ENCODE data around the gene RNPEPL1.

The RNPEPL1 gene

GRCh38 chr2:240605867-240606743 is 37.8 kb downstream of the RNPEPL1 start:
- H3K27me3 ChIP-seq (ENCODE audit: low read length): no peaks in the 10 kb centered on the region
- H3K36me3 ChIP-seq (ENCODE audit: low read length): no peaks in the 10 kb centered on the region
- no peaks in the 10 kb centered on the region for H3K79me2 ChIP-seq (ENCODE audit: insufficient read depth, low read length)
- no peaks in the 10 kb centered on the region for H3F3A ChIP-seq (ENCODE audit: insufficient read depth)
- H2AFZ ChIP-seq (ENCODE audit: low read depth, low read length, severe bottlenecking): no peak overlapping the region
- no peaks in the 10 kb centered on the region for H3K9me2 ChIP-seq (replicated peaks; ENCODE audit: insufficient read depth, low read length)
- H3K9me3 ChIP-seq (ENCODE audit: insufficient read depth, low read length): no peaks in the 10 kb centered on the region
- no peak overlapping the region for H3K9ac ChIP-seq (ENCODE audit: low read length)
- H4K20me1 ChIP-seq (ENCODE audit: low read depth, low read length): no peaks in the 10 kb centered on the region
- TF ChIP-seq, protein P1, sequence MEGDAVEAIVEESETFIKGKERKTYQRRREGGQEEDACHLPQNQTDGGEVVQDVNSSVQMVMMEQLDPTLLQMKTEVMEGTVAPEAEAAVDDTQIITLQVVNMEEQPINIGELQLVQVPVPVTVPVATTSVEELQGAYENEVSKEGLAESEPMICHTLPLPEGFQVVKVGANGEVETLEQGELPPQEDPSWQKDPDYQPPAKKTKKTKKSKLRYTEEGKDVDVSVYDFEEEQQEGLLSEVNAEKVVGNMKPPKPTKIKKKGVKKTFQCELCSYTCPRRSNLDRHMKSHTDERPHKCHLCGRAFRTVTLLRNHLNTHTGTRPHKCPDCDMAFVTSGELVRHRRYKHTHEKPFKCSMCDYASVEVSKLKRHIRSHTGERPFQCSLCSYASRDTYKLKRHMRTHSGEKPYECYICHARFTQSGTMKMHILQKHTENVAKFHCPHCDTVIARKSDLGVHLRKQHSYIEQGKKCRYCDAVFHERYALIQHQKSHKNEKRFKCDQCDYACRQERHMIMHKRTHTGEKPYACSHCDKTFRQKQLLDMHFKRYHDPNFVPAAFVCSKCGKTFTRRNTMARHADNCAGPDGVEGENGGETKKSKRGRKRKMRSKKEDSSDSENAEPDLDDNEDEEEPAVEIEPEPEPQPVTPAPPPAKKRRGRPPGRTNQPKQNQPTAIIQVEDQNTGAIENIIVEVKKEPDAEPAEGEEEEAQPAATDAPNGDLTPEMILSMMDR (IDR thresholded peaks at IDR 0.05; ENCODE audit: insufficient read depth, low read length, poor library complexity, severe bottlenecking): no peak
- TF ChIP-seq EZH2phosphoT487 (conservative IDR thresholded peaks at IDR 0.05; ENCODE audit: low read length): no peak
- H3K4me2 ChIP-seq (ENCODE audit: low read depth, low read length, poor library complexity, severe bottlenecking): no peak overlapping the region
- no peak overlapping the region for H3K4me3 ChIP-seq (ENCODE audit: insufficient read depth, low read length, poor library complexity, severe bottlenecking)
- H3K27ac ChIP-seq (ENCODE audit: low read depth, low read length): no peak overlapping the region

DNA sequence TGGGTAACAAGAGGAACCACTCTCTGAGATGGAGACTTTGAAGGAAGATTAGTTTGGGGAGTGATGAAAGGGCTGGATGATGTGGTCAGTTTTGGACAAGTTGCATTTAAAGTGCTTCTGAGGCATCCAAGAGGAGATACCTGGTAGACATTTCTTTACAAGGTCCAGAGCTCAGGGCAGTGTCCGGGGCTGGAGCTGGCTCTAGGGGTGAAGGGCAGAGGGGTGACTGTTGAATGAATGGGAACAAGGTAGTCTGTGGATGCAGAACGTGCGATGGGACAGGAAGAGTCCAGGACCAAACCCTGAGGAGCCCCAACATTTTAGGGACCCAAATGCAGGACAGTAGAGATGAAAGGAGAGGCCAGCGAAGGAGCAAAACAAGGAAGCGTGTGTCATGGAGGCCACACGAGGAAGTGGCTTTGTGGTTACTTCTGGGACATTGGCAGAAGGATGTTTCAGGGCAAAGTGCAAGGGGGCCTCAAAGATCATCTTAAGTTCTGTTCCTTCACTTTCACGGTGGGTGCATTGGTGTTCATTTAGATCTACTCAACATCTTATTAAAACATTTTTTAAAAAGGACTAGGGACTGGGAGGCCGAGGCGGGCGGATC is 43.4 kb downstream of the RNPEPL1 start:
- Histone ChIP-seq H3F3A (ENCODE audit: insufficient read depth) (no peaks in the 10 kb centered on the region), H3K9me3 (ENCODE audit: insufficient read depth, low read length) (no peaks in the 10 kb centered on the region), H3K4me3 (ENCODE audit: insufficient read depth, low read length, poor library complexity, severe bottlenecking) (no peak overlapping the region), H3K27ac (ENCODE audit: low read depth, low read length) (no peak overlapping the region), H3K79me2 (ENCODE audit: insufficient read depth, low read length) (no peaks in the 10 kb centered on the region), H3K27me3 (ENCODE audit: low read length) (no peaks in the 10 kb centered on the region), H4K20me1 (ENCODE audit: low read depth, low read length) (no peaks in the 10 kb centered on the region), H3K9ac (ENCODE audit: low read length) (no peak overlapping the region), H3K36me3 (ENCODE audit: low read length) (no peaks in the 10 kb centered on the region), H2AFZ (ENCODE audit: low read depth, low read length, severe bottlenecking) (no peak overlapping the region), H3K4me2 (ENCODE audit: low read depth, low read length, poor library complexity, severe bottlenecking) (no peak overlapping the region), H3K9me2 (replicated peaks; ENCODE audit: insufficient read depth, low read length) (no peaks in the 10 kb centered on the region)
- no peak for TF ChIP-seq EZH2phosphoT487 (conservative IDR thresholded peaks at IDR 0.05; ENCODE audit: low read length)
- TF ChIP-seq, protein P1 (IDR thresholded peaks at IDR 0.05; ENCODE audit: insufficient read depth, low read length, poor library complexity, severe bottlenecking): no peak

DNA sequence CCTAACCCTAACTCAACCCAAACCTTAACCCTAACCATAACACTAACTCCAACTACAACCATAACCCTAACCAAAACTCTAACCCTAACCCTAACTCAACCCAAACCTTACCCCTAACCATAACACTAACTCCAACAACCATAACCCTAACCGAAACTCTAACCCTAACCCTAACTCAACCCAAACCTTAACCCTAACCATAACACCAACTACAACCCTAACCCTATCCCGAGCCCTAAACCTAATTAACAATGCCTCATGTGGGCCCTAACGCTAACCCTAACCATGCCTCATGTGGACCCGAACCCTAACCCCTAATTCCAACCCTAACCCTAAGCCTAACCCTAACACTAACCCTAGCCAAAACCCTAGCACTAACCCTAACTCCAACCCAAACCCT is 45.5 kb downstream of the RNPEPL1 start:
- H3K36me3 ChIP-seq (ENCODE audit: low read length): no peaks in the 10 kb centered on the region
- H3F3A ChIP-seq (ENCODE audit: insufficient read depth): no peaks in the 10 kb centered on the region
- no peak overlapping the region for H3K4me3 ChIP-seq (ENCODE audit: insufficient read depth, low read length, poor library complexity, severe bottlenecking)
- no peaks in the 10 kb centered on the region for H3K79me2 ChIP-seq (ENCODE audit: insufficient read depth, low read length)
- no peak overlapping the region for H3K9ac ChIP-seq (ENCODE audit: low read length)
- no peaks in the 10 kb centered on the region for H3K27me3 ChIP-seq (ENCODE audit: low read length)
- H3K4me2 ChIP-seq (ENCODE audit: low read depth, low read length, poor library complexity, severe bottlenecking): no peak overlapping the region
- TF ChIP-seq, protein P1 (IDR thresholded peaks at IDR 0.05; ENCODE audit: insufficient read depth, low read length, poor library complexity, severe bottlenecking): no peak
- TF ChIP-seq EZH2phosphoT487 (conservative IDR thresholded peaks at IDR 0.05; ENCODE audit: low read length): no peak
- no peaks in the 10 kb centered on the region for H3K9me3 ChIP-seq (ENCODE audit: insufficient read depth, low read length)
- H3K27ac ChIP-seq (ENCODE audit: low read depth, low read length): no peak overlapping the region
- no peaks in the 10 kb centered on the region for H3K9me2 ChIP-seq (replicated peaks; ENCODE audit: insufficient read depth, low read length)
- H4K20me1 ChIP-seq (ENCODE audit: low read depth, low read length): no peaks in the 10 kb centered on the region
- H2AFZ ChIP-seq (ENCODE audit: low read depth, low read length, severe bottlenecking): no peak overlapping the region
